ENCODE measurements around the gene BTBD2.

DNA sequence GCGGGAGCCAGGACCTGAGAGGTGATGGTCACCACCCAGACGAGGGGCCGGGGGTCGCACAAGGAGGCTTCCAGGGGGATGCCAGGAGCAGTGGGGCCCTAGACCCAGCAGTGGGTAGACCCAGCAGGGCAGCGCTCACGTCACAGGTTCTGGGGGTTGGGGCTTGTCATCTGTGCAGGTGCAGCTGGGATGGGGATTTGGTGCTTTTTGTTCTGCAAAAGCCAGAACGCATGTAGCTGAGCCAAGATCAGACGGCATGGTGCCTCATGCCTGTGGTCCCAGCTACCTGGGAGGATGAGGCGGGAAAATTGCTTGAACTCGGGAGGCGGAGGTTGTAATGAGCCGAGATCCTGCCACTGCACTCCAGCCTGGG lies 59.4 kb downstream of the BTBD2 start:
- TF ChIP-seq, protein P1, sequence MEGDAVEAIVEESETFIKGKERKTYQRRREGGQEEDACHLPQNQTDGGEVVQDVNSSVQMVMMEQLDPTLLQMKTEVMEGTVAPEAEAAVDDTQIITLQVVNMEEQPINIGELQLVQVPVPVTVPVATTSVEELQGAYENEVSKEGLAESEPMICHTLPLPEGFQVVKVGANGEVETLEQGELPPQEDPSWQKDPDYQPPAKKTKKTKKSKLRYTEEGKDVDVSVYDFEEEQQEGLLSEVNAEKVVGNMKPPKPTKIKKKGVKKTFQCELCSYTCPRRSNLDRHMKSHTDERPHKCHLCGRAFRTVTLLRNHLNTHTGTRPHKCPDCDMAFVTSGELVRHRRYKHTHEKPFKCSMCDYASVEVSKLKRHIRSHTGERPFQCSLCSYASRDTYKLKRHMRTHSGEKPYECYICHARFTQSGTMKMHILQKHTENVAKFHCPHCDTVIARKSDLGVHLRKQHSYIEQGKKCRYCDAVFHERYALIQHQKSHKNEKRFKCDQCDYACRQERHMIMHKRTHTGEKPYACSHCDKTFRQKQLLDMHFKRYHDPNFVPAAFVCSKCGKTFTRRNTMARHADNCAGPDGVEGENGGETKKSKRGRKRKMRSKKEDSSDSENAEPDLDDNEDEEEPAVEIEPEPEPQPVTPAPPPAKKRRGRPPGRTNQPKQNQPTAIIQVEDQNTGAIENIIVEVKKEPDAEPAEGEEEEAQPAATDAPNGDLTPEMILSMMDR (IDR thresholded peaks at IDR 0.05; ENCODE audit: control extremely low read depth in 1 of 3, insufficient read depth in 1 of 3, low read depth in 1 of 3, low read length in 3 of 3), result no peak
- TF ChIP-seq POLR2A (IDR thresholded peaks at IDR 0.05; ENCODE audit: control extremely low read depth in 1 of 2, low read depth in 2 of 2, low read length in 2 of 2) (no peak), YY1 (IDR thresholded peaks at IDR 0.05; ENCODE audit: low read depth, low read length) (no peak), EZH2 (IDR thresholded peaks at IDR 0.05; ENCODE audit: low read depth, low read length, severe bottlenecking) (no peak)
- TF ChIP-seq, protein P2, sequence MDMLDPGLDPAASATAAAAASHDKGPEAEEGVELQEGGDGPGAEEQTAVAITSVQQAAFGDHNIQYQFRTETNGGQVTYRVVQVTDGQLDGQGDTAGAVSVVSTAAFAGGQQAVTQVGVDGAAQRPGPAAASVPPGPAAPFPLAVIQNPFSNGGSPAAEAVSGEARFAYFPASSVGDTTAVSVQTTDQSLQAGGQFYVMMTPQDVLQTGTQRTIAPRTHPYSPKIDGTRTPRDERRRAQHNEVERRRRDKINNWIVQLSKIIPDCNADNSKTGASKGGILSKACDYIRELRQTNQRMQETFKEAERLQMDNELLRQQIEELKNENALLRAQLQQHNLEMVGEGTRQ (IDR thresholded peaks at IDR 0.05; ENCODE audit: low read length), result no peak
- TF ChIP-seq, protein P3, sequence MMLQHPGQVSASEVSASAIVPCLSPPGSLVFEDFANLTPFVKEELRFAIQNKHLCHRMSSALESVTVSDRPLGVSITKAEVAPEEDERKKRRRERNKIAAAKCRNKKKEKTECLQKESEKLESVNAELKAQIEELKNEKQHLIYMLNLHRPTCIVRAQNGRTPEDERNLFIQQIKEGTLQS (IDR thresholded peaks at IDR 0.05; ENCODE audit: insufficient read depth, low read depth, low read length), result no peak
